Left hindlimb (tissue), 1 donor: Measurements from ENCODE around the gene PDZRN3.

Source experiments
- DNase-seq: peaks from one replicate; pipeline ENCODE4 v3.0.0-alpha.2; 2018

The PDZRN3 gene

DNA sequence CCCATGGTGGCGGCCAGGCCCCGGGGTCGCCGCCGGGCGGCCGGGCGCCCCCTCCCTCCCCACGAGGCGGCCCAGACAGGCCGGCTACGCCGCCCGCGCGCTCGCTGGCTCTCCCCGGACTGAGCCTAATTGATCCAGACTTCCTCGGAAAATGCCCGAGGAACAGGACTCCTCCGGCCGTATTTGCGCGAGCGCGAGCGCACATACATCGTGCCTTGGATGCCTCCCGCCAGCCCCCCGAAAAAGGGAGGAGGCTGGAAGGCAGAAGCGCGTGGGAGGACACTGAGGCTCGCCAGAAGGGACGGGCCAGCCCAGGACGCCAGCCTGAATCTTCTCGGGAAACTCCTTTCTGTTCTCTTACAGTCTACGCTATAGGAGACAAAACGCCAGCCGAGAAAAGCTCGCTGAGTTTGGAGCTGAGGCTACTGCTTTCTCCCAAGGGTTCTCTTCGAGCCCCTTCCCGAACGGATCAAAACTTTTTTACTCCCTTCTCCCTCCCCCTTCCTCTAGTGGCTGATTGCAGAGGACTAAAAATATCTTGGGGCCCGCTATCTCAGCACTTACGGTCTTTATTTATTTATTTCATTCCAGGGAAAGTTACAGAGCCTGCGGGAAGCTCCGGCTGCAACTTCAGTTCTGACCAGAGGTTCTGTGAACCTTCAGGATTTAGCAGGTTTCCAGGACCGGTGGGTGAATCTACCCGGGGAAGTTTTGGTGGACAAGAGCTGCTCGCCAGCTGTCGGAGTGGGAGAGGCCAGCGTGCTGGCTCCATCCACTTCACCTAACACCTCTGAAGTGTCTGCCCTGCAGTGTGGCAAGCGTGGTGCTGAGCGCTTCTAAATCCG, at the start of gene PDZRN3:
Gene PDZRN3, minus strand, starts transcription at position 121 of the 845 bp plus-strand sequence.
- DNase-seq, result peak; percentile 91

DNA sequence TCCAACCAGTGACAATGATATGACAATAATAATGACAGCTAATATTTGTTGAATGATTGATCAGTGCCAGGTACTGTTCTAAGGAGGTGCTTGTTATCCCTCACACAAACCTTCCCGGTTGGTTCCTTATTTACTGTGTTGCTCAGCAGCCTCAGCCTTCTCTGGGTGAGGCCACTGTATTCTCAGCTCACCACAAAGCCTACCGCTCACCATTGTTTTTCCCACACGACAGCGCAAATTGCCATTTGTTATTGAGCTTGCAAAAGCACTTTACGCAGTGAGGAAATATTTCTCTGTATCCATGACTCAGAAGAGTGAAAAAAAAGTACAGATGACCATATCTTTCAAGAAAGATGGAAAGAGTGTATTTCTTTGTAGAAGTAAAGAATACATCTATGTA, 49.5 kb upstream of the PDZRN3 start:
- DNase-seq, result no peak

DNA sequence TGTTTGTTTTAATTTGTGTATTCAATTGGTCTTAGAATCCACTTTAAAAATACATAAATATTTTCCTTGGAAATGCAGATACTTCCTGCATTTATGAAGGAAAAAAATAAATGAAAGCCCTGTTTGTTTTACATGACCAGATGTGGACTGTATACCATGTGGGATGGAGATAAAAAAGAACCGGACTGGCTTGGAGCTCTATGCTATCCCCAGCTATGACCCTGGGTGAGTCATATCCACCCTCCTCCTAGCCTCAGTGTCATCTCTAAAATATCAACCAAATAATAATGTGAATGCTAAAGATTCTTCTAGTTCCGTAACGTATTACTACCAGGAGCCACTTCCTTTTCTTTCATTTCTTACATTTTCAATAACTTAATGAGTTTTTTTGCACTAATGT, 44.5 kb upstream of the PDZRN3 start:
- no peak for DNase-seq

DNA sequence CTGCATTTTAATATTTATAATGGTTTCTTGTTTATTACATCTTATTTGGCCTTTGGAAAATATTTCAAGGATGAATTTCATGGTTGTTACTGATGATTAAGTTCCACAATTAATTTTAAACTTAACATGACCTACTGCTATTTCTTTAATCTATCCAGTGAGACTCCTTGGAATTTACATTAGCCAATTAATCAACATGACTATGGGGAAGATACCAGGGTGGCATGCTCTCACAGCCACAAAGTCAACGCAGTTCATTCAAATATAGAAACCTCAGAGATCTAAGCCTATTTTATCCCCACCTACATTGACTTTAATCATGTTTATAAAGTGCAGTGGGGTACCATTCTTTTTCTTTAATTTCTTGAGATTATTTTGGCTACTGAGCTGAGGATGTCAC, 43.6 kb upstream of the PDZRN3 start:
- no peak for DNase-seq

DNA sequence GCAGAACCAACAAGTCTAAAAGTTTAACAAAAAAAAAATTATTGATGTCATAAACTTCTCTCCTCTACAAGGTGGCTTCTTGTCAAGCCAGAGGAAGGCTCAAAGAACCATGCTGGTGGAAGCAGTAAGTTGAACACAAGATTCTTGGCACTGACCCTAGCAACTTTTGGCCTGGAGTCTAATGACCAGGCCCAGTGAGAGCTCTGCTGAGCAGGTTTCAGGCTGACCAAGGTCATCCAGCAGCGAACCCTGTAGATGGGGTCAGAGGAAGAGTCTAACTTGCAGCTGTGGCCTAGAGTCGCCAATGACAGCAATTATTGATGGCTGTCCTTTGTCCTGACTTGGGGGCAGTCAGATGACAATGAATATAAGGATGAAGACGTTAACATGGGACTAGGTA, 43.1 kb upstream of the PDZRN3 start:
- no peak for DNase-seq

DNA sequence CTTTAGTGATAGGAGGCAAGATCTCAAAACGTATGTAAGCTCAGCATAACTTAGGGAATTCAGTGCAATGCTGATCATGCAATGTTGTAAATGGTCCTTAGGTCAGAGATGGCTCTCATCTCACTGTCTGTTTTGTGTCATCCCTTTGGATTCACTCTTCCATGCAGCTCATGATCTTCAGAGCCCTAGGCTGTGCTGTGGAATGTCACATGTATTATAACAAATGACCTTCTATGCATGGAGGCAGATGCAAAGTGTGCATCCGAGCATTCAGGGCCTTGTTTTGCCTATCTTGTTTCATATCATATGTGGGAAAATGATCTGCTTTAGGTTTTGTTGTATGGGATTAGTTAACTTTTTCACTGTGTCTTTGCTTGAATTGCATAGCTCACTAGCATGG, 40.5 kb upstream of the PDZRN3 start:
- no peak for DNase-seq

DNA sequence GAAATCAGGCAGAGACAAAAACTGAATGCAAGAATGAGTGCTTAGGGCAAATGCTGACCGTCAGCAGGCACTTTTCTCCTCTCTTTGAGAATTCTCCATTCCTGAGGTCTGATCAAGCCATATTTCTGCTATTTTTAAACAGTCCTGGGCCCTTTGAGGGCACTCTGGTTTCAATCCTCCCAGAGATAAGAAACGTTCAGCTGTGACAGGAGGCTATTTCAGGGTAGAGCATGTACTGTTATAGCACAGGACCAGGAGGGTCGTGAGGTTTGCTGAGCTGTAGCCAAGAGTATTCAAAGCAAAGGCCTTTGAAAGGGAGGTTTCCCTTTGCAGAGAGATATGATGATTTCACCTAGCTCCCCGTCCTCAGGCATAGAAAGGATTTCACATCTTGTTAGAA, 39.6 kb upstream of the PDZRN3 start:
- no peak for DNase-seq

DNA sequence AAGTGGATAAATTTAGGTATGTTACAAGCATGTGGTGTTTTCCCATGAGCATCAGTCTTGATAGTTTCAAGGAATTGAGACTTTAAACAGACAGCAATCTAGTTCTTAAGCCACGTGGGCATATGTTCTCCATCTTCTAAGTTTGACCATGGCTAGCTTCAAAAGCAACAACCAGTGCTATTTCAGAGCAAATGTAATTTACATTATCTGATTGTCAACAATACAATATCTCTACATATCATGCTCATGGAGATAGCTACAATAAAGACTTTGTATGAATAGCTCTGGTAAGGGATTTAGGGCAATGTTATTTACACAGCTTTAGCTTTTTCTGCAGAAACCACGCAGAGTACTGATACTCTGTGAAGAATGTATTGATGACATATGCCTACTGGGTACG, 38.8 kb upstream of the PDZRN3 start:
- no peak for DNase-seq

DNA sequence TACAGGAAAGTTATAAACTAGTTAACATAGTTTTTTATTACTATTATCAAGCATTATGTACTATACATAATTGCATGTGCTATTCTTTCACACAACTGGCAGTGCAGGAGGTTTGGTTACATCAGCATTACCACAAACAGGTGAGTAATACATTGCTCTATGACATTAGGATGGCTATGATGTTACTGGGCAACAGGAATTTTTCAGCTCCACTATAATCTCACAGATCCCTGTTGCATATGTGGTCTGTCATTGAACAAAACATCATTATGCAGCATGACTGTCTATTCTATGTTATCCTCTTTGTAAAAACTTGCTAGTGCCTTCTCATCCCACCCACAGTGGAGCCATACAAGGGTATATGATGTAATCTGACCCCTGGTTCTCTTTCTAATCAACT, 36.5 kb upstream of the PDZRN3 start:
- DNase-seq, result no peak

DNA sequence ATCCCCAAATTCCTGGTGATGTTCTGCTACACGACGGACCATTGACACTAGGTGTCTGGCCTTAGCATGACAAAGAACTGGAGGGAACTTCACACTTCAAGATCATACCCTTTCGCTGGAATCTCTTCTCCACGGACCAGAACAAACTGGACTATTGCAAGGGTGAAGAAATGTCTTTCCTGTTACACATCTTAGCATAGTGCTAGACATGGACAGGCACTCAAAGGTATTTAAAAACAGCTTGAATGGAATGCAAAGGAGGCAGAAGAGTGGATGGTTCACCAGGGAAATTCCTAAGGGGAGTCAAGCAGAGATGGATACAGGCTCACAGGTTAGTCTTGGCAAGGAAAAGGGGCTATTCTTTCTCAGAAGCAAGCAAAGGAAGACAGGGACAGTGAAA, 33.5 kb upstream of the PDZRN3 start:
- DNase-seq, result no peak

DNA sequence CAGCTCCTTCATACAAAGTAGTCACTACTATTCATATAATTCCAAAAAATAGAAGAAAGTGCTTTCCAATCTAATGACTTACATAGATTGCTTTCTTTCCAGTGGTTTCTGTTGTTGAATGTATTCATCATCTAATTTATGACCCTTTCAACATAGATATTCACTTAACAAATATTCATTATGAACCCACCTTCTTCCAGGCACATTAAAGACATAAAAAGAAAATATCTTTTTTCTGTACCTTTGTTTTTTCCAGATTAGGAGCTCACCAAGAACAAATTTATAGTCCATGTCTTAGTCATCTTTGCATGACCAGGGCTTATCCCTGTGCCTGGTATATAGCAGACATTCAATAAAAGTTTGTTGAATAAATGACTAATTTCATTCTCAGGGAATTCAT, 32.4 kb upstream of the PDZRN3 start:
- no peak for DNase-seq

DNA sequence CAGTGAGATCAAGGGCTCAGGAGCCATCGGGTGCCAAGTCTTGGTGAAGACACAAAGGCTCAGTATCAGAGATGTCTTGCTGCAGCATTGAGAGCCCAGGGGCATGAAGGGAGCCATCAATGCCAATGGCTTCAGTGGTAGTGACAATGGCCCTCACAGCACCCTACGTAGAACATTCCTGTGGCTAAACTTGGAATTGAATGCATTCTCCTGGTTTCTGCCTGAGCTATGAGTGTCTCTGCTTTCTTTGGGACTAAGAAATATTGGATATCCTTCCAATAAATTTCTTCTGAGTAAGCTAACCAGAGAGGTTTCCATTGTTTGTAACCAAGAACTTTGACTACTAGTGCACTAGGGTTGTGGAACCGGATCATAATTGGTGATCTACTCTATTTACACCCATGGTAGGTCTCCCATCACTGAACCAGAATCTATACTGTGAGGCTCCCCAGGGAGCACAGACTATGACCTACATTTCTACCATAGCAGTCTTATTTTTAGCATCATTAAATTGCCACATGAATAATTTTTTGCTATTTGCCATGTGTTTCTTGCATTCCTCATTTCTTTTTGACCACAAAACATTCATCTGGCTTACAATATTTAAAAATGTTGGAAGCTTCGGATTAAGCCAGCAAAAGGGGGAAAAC, 31.6 kb upstream of the PDZRN3 start:
- no peak for DNase-seq

DNA sequence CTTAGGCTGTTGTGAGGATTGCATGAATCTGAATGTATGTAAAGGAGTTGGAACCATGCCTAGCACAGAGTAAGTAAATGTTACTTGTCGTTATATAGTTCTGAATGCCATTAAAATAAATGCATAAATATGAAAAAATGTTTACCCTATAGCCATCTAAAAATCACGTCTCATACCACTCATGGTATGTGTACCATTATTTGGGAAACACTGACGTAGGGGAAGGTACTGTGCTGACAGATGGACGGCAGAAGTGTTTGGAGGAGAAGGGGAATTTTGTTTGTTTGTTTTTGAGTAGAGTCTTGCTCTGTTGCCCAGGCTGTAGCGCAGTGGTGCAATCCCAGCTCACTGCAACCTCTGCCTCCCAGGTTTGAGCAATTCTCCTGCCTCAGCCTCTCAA, 30.5 kb upstream of the PDZRN3 start:
- DNase-seq, result no peak

DNA sequence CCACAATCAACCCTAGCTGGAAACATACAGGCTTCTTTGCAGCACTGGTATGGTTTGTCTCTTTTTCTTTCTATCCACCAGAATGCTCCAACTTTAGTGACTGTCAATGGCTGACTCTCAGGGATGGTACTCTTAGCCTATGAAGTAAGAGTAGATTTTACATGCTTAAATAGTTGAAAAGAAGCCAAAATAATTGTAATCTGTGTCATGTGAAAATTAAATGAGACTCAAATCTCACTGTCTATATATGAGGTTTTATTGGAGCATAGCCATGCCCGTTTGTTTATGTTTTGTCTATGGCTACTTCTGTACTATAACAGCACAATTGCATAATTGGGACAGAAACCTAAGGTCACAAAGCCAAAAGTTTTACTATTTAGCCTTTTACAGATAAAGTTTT, 29.1 kb upstream of the PDZRN3 start:
- no peak for DNase-seq

DNA sequence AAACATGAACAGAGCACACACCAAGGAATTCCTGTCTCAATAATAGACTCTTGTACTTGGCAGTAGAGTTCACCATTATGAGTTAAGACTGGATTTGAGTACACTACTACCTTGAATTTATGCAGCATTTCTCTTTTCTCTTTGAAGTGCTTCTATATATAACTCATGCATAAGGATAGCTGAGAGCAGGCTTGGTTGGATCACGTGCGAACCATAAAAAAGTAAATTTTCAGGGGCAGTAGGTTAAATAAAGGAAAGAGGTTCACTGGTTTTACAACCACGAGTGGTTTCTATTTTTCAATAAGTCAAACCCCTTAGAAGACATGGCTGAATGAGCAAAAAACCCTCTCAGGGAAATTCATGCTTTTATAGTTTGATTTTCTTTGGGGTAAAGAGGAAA, 28.6 kb upstream of the PDZRN3 start:
- no peak for DNase-seq

DNA sequence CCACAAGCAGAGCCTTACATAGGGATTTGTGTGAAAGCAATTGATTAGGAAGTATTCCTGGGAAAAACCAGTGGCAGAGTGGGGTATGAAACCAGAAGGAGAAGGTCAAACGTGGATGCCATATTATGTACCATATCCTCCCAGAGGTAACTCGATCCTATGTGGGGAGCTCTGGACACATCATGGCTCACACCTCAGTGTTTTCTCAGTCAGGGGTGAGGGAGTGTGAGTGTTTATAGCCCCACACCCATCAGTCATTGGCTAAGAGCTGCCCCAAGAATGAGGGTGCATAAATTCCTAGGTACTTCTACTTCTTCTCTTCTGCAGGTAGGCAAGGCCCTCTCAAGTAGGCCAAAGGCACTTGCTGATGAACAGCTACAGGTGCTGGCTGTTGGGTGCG, 28.2 kb upstream of the PDZRN3 start:
- DNase-seq, result no peak

DNA sequence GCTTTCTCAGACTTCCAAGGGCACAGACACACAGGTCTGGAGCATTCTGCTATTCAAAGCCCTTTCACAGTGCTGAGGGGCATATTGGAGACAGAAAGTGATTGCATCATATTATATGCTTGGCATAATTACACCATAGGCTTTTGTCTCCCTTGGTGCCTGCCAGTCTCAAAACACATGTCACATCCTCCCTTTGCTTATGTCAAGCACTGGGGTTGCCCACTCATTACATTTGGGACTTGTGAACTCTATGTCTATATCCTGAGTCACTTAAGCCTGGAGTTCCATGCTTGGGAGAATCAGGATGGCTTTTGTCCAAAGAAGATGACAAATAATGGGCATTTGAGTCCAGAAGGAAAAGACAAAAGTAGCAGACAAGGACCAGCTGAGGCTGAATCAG, 12.3 kb upstream of the PDZRN3 start:
- DNase-seq, result no peak

DNA sequence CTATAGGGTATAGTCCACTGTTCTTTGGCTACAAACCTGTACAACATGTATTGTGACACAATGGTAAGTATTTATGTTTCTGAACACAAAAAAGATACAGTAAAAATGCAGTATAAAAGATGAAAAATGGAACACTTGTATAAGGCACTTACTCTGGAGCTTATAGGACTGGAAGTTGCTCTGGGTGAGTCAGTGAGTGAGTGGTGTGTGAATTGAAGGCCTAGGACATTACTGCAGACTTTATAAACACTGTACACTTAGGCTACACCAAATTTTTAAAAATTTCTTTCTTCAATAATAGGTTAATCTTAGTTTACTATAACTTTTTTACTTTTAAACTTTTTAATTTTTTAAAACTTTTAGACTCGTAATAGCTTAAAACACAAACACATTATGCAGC, 10.5 kb upstream of the PDZRN3 start:
- DNase-seq, result no peak

DNA sequence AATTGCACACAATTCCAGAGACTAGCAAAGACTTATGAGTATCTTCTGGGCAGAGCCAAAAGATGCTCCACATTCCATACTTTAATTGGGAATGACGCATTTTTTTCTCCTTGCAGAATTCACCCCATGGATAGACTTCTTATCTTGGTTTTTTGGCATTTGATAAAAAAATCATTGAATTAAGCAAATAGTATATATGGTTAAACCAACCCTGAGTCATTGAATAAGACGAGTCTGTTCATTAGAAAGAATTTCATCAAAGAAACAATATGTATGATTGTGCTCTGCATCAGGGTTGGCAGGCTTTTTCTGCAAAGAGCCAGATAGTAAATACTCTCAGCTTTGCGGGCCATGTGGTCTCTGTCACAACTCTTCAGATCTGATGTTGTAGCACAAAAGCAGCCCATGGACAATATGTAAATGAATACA, 9.2 kb upstream of the PDZRN3 start:
- DNase-seq, result no peak

DNA sequence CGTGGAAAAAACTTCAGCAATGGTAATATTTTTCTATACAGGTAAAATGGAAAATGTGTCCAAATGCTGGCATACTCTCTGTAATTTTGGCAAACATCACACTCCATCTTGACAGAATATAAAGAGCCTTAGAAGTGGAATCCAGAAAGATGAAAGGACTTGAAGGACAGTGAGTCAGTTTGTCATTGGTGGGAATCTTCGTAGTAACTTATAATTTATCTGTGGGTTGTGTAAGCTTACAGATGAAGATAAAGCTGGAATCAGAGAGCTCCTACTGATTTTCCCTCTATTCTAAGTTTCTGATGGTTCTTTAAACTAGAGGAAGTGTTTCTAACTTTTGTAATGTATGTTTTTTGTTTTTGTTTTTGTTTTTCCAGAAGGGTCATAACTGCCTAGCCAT, 8.7 kb upstream of the PDZRN3 start:
- DNase-seq, result no peak

DNA sequence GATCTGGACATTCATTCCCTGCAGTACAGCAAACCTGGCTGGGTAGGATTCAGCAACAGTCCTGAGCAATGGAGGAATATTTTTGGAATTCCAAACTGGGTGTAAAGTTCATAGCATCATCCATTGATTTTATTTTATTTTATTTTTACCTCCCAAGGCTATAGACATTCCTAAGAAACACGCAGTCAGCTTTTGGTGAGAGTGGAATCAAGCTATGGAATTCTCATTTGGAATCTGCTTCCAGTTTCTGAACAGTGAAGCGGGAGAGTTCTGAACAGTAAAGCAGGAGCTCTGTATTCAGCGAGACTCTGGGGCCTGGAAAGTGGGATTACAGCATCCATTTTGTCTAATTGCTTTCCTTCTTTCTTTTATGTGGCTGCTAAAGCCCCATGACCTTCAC, 1.4 kb upstream of the PDZRN3 start:
- DNase-seq, result no peak

DNA sequence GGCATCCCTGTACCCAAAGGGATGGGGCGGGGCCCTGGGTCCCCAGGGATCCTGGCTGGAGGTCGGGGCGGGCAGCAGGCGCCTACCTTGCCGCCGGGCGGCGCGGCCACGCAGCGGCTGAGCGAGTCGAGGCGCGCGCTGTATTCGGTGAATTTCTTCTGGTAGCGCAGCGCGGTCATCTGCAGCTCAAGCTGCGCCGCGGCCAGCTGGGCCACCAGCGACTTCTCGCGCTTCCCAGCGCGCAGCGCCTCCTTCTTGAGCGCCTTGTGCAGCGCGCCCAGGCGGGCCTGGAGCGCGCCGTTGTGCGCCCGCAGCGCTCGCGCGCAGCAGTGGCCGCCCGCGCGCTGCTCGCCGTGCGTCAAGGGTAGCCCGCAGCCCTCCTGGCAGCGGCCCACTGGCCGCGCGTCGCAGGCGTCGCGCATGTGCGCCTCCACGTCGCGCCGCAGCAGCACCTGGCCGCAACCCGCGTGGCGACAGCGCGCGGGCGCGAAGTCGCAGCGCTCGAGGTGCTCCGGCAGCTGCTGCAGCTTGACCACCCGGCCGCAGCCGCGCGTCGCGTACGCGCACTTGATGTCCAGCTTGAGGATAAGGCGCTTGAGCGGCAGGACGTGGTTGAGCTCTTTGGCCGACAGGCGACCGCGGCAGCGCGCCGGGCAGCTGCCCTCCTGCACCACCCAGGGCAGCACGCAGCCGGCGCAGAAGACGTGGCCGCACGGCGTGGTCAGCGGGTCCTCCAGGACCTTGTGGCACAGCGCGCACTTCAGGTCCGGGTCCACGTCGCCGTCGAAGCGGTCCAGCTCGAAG, 522 bp downstream of the PDZRN3 start:
- peak; percentile 72 for DNase-seq

DNA sequence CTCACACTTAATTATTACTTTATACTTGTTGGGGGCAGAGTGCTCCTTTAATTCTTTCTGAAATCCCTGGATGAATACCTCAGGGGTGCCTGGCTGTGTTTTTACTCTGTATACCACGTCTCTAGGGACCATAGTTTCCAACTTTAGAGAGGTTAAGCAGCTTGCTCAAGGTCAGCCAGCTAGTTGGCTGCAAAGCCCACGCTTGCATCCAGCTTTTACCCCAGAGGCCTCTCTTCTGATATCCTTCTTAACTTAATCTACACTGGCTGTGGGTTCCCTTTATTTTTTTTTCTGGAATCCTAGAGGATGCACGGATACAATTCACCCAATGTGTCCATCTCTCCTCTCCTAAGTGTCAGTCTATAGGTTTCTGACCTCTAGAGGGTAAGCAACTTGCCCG, 1.4 kb downstream of the PDZRN3 start:
- DNase-seq, result no peak
